ENCODE measurements around the gene THAP7. TPM values are rescaled to one million over a fixed set of nuclear protein-coding genes. Genes with fewer than 3 reads are reported as not detected.
"Not testable (repeated sequence)": the region's sequence is repeated elsewhere in the genome, so short reads cannot be mapped to it uniquely, and the experiment has no call there.

THAP7 gene, protein sequence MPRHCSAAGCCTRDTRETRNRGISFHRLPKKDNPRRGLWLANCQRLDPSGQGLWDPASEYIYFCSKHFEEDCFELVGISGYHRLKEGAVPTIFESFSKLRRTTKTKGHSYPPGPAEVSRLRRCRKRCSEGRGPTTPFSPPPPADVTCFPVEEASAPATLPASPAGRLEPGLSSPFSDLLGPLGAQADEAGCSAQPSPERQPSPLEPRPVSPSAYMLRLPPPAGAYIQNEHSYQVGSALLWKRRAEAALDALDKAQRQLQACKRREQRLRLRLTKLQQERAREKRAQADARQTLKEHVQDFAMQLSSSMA
- total RNA-seq, result 10 to 100 TPM; 25.1 to 27.2 TPM

DNA sequence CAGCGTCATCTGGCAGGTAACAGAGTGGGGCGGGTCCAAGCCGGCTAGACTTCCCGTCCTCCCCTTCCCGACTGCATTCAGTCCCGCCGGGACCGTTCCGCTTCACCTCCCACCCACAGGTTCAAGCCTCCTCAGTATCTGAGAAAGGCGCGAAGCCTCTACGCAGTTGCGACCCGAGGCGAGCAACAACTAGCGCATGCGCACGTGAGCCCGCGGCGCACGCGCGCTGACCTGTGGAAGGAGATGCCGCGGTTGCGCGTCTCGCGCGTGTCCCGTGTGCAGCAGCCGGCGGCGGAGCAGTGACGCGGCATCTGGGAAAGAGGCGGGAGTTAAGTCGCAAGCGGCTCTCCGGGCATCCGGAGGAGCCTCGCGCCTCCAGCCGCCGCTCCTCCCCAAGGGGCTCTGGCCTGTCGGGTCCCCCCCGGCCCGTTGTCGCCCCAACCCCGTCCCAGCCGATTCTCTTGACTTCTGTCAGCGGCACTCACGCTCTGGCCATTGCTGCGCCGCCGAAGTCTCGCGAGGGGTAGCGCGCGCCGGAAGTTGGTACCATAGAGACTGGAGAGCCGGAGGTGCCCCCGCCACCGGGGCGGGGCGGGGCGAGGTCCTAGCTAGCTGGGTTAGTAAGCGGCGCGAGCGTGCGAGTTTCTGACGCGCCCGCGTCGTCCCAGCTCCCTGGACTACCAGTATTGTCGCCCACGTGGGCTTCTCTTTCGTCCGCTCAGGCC lies at the start of gene THAP7:
THAP7 (minus strand) TSS at position 518 of the 725 bp plus-strand sequence; CDS start at position 311, 207 bp downstream.
- Mint-ChIP-seq H3K36me3 (ENCODE audit: low read depth) (peaks cover 16% of the 10 kb centered on the region), H3K27ac (peak within 1 kb of the TSS; percentile 96), H3K4me1 (peaks cover 19% of the 10 kb centered on the region), H3K4me3 (peak within 1 kb of the TSS; percentile 92), H3K9me3 (ENCODE audit: low read depth) (no peaks in the 10 kb centered on the region), H3K27me3 (no peaks in the 10 kb centered on the region)
- DNase-seq (peak; percentile 99), ATAC-seq (peak; percentile 92)
- intact Hi-C loops (cut with DNase I, micrococcal nuclease), result loop anchor here (1.0 to 5.0 kb wide), 10 partner anchors 13 to 979 kb away; partner anchors contain the start of genes CRKL (in 2 of the 2), PI4KA (in 2 of the 2), LRRC74B (in 1 of the 2) and LZTR1 (in 1 of the 2)
- POLR2A ChIA-PET, result interaction anchor here (0.6 to 1.7 kb wide), 5 partner anchors 12 to 1213 kb away, joined by 3 to 9 read pairs (median 5); partner anchors contain the start of genes LZTR1 and YDJC
- CTCF ChIA-PET, result interaction anchor here (0.9 to 3.1 kb wide), 4 partner anchors 14 to 36 kb away, joined by 3 to 10 read pairs (median 4); partner anchors contain the start of gene LZTR1

DNA sequence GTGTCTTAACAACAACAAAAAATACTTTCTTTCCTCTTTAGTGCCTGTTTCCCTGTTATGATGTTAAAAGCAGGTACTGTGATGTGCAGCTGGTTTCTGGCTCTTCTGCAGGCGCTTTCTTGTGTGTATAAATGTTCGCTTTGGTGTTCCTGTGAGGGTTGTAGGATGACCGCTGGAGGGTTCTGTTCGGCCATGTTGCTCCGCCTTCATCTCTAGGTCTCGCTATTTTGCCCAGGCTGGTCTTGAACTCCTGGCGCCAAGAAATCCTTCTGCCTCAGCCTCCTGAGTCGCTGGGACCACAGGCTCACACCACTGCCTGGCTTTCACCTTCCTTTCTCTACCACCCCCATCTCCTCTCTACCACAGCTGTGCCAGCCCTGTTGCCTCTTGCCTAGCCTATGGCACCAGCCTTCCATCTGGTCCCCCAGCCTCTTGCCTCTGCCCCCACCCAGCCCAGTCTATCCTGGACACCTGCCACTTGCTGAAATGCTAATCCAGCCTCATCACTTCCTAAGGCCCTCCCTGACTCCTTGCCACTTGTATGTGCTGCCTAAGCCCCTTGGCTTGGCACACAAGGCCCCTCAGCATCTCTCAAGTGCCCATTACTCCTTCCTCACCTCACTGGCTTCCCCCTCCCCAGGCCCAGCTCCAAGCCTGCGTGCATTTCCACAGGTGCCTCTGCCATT lies 49.4 kb upstream of the THAP7 start:
- Mint-ChIP-seq H3K4me3 (no peak overlapping the region), H3K4me1 (peaks cover 7% of the 10 kb centered on the region), H3K9me3 (ENCODE audit: low read depth) (no peaks in the 10 kb centered on the region), H3K27ac (no peak overlapping the region), H3K36me3 (ENCODE audit: low read depth) (no peaks in the 10 kb centered on the region), H3K27me3 (no peaks in the 10 kb centered on the region)
- ChIA-PET CTCF (no interaction called here), POLR2A (no interaction called here)
- intact Hi-C loops (cut with DNase I, micrococcal nuclease), result no loop called here
- DNase-seq, result no peak
- ATAC-seq, result no peak

DNA sequence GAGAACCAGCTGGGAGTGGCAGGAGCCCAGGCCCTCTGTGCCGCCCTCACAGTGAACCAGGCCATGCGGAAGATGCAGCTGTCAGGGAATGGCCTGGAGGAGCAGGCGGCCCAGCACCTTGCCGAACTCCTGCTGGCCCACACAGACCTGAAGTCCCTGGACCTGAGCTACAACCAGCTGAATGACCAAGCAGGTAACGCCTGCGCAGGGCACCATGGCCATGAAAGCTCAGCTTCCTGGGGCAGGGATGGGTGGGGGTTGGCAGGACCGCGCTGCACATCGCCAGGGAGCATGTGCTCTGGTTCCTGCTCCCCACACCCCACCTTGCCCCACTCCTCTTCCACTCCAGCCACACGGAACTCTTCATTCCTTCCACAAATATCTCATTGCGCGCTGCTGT lies 47.0 kb upstream of the THAP7 start:
- H3K27ac Mint-ChIP-seq; intact Hi-C loops (cut with DNase I, micrococcal nuclease); DNase-seq; H3K27me3 Mint-ChIP-seq; H3K36me3 Mint-ChIP-seq (ENCODE audit: low read depth); POLR2A ChIA-PET; H3K4me3 Mint-ChIP-seq; ATAC-seq; CTCF ChIA-PET; H3K9me3 Mint-ChIP-seq (ENCODE audit: low read depth): not testable (repeated sequence)
- peaks cover 17% of the 10 kb centered on the region for H3K4me1 Mint-ChIP-seq

DNA sequence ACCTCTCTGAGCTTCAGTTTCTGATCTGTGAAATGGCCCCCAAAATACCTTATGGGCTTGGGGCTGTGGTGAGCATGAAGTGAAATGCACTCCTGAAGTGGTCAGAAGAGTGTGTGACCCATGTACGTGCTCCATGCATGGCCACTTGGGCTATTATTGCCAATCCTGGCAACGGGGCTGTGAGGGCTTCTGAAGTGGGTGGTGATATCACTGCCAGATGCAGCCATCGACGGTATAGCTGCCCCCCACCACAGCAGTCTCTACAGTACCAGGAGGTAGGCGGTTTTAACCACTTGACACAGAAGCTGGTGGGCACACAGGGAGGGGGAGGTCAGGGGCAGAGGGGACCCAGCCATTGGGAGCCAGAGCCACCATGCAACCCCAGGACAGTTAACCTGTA lies 46.5 kb upstream of the THAP7 start:
- H3K27me3 Mint-ChIP-seq; H3K9me3 Mint-ChIP-seq (ENCODE audit: low read depth); H3K36me3 Mint-ChIP-seq (ENCODE audit: low read depth); POLR2A ChIA-PET; DNase-seq; ATAC-seq; CTCF ChIA-PET; H3K27ac Mint-ChIP-seq; H3K4me3 Mint-ChIP-seq; intact Hi-C loops (cut with DNase I, micrococcal nuclease): not testable (repeated sequence)
- H3K4me1 Mint-ChIP-seq, result peaks cover 21% of the 10 kb centered on the region

DNA sequence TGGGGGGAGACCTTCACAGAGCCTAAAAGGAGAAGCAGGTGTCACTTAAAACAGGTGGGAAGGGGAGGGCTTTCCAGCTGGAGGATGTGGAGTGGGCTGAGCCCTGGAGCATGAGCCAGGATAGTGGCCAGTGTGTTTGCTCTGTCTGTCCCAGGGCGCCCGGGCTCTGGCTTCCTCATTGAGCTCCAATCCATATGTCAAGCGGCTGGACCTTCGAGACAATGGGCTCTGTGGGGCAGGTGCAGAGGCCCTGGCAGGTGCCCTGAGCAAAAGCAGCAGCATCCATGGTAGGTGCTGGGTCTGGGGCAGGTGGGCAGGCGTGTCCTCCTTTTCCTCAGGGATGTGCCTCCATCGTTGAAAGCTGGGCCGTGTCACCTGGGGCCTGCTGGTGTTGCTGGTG lies 45.8 kb upstream of the THAP7 start:
- POLR2A ChIA-PET, result no interaction called here
- no peak overlapping the region for H3K27ac Mint-ChIP-seq
- DNase-seq, result no peak
- H3K27me3 Mint-ChIP-seq, result peaks cover 15% of the 10 kb centered on the region
- H3K36me3 Mint-ChIP-seq (ENCODE audit: low read depth), result no peaks in the 10 kb centered on the region
- no peak overlapping the region for H3K4me3 Mint-ChIP-seq
- H3K9me3 Mint-ChIP-seq (ENCODE audit: low read depth), result no peaks in the 10 kb centered on the region
- CTCF ChIA-PET, result no interaction called here
- intact Hi-C loops (cut with DNase I, micrococcal nuclease), result no loop called here
- no peak for ATAC-seq
- peaks cover 23% of the 10 kb centered on the region for H3K4me1 Mint-ChIP-seq

DNA sequence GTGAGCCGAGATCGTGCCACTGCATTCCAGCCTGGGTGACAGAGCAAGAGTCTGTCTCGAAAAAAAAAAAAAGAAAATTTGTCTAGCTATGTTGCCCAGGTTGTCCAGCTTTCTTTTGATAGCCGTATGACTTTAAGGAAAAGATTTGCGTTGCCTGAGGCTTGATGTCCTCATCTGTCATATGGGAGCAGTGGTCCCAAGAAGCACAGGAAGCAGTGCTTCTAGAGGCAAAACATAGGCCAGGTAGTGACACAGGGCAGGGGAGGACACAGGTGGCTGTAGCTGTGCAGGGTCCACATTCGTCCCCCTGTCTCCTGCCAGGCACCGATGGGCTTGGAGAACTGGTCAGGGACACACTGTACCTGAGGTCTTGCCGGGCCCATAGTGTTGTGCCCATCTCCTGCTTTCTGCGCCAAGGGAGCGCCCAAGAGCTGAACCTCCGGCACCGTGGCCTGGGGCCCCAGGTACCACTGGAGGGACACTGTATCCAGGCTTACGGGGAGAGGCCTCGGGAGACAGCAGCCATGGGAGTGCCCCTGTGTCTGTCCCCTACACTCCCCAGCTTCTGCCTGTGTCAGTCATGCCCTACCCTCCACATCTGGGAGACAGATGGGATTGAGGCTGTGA lies 45.2 kb upstream of the THAP7 start:
- H3K36me3 Mint-ChIP-seq (ENCODE audit: low read depth), result no peaks in the 10 kb centered on the region
- ATAC-seq (no peak), DNase-seq (no peak)
- intact Hi-C loops (cut with DNase I, micrococcal nuclease), result no loop called here
- ChIA-PET POLR2A (no interaction called here), CTCF (interaction anchor here (1.4 kb wide), 1 partner anchor 85 kb away, joined by 5 read pairs; no protein-coding TSS in a partner anchor)
- peaks cover 15% of the 10 kb centered on the region for H3K27me3 Mint-ChIP-seq
- no peak overlapping the region for H3K27ac Mint-ChIP-seq
- peaks cover 23% of the 10 kb centered on the region for H3K4me1 Mint-ChIP-seq
- no peak overlapping the region for H3K4me3 Mint-ChIP-seq
- no peaks in the 10 kb centered on the region for H3K9me3 Mint-ChIP-seq (ENCODE audit: low read depth)

DNA sequence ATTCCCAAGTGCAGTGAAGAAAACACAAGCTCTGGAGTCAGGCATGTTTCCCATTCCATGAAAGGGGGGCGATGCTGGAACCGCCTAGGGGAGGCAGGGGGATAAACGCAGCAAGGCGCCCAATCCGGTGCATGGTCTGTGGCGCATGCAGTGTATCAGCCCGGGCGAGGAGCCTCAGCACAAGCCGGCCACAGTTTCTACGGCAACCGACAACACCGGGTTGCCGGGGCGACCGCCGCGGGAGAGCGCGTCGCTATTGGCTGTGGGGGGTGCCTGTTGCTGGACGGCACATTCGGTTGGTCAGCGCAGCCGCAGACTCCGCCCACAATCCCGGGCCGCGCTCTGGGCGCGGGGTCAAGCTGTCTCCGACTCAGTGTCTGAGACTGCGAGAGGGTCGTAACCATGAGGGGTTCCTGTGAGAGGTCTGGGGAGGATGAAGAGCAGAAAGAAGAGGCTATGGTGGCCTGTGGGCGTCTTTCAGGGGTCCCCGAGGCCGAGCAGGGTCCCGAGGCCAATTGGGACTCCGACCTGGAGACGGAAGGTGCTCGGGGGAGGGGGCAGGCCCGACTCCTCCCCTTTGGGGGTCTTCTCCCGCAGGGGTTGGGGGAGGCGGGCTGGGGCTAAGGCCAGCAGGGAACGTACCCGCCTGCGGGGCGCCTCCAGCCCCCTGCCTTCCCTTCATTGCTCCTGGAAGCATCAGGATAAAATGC lies 43.8 kb upstream of the THAP7 start, which contains the start of gene LRRC74B:
LRRC74B (plus strand) TSS at position 362 of the 710 bp plus-strand sequence; CDS start at position 403, 41 bp downstream.
- peak within 1 kb of the TSS; percentile 50 for H3K4me3 Mint-ChIP-seq
- ChIA-PET POLR2A (interaction anchor here (0.6 kb wide), 1 partner anchor 86 kb away, joined by 3 read pairs; no protein-coding TSS in a partner anchor), CTCF (interaction anchor here (1.3 to 1.4 kb wide), 2 partner anchors 57 to 84 kb away, joined by 5 read pairs; no protein-coding TSS in a partner anchor)
- H3K4me1 Mint-ChIP-seq, result peaks cover 23% of the 10 kb centered on the region
- H3K27ac Mint-ChIP-seq, result no peak within 1 kb of the TSS
- H3K27me3 Mint-ChIP-seq, result peaks cover 15% of the 10 kb centered on the region
- no peaks in the 10 kb centered on the region for H3K9me3 Mint-ChIP-seq (ENCODE audit: low read depth)
- H3K36me3 Mint-ChIP-seq (ENCODE audit: low read depth), result no peaks in the 10 kb centered on the region
- ATAC-seq (peak; percentile 99), DNase-seq (peak; percentile 85)
- intact Hi-C loops (cut with DNase I, micrococcal nuclease), result loop anchor here in 1 of 2 experiments (1.0 kb wide), 1 partner anchor 43 kb away; the partner anchor contains the start of gene THAP7

DNA sequence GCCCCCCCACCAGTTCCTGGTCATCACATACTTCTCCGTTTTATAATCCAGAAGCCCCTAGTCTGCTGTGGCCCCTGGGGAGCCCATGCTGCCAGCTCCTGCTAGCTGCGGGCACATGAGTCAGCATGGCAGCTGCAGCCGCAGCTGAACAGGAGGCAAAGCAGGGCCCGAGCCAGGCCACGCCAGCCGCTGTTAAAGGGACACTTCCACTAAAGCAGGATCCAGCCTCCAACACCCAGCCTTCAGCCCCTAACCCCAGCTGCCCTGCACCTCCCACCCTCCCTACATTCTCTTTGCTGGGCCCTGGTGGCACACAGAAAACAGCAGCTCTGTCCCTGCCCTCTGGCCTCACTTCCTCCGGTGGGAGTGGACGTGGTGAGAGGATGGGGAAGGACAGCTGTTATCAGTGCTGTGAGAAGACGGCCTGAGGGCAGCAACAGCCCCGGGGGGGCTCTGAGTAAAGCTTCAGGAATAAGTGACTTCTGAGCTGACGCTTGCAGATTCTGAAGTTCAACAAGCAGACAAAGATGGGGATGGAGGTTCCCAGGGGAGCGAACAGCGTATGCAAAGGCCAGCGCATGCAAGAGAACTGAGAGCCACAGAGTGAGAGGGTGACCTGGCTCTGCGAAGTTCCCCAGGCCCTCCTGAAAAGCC lies 43.1 kb upstream of the THAP7 start:
- Mint-ChIP-seq H3K9me3 (ENCODE audit: low read depth) (no peaks in the 10 kb centered on the region), H3K4me3 (peak overlapping the region; percentile 50), H3K4me1 (peaks cover 23% of the 10 kb centered on the region), H3K27ac (no peak overlapping the region), H3K36me3 (ENCODE audit: low read depth) (no peaks in the 10 kb centered on the region), H3K27me3 (peaks cover 15% of the 10 kb centered on the region)
- intact Hi-C loops (cut with DNase I, micrococcal nuclease), result loop anchor here in 1 of 2 experiments (1.0 kb wide), 1 partner anchor 43 kb away; the partner anchor contains the start of gene THAP7
- POLR2A ChIA-PET, result interaction anchor here (0.6 kb wide), 1 partner anchor 86 kb away, joined by 3 read pairs; no protein-coding TSS in a partner anchor
- CTCF ChIA-PET, result interaction anchor here (1.3 kb wide), 1 partner anchor 58 kb away, joined by 5 read pairs; no protein-coding TSS in a partner anchor
- DNase-seq (peak; percentile 27), ATAC-seq (peak; percentile 8)

DNA sequence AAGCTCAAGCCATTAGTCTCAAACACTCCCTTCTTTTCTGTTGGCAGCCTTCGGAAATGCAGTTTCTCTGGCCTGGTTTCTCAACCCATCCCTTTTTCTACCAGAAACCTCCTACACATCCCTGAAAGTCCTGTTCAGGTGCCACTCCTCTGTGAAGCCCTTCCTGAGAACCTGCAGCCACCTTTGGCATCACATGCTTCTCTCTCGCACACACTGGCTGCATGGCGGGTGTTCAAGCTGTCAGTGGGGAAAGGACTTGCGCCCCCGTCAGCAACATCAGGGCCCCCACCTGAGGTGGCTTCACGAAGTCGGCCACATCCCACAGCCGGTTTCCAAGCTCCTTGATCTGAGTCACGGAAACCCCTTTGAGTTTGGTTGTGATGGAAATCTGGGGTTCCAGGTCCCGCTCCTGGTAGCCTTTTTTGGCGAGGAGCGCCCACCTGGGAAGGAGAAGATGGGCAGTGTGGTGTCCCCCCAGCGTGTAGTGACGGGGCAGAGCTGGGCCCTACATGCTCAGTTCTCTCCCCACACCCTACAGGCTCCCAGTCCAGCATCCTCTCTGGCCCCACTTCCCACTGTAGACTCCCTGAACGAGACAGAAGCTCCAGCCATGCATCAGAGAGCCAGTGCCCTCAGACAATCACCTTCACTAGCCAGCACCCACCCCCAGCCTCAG lies 42.1 kb upstream of the THAP7 start:
- no peak for DNase-seq
- peaks cover 23% of the 10 kb centered on the region for H3K4me1 Mint-ChIP-seq
- CTCF ChIA-PET, result no interaction called here
- no peak overlapping the region for H3K27ac Mint-ChIP-seq
- H3K4me3 Mint-ChIP-seq, result no peak overlapping the region
- intact Hi-C loops (cut with DNase I, micrococcal nuclease), result no loop called here
- H3K9me3 Mint-ChIP-seq (ENCODE audit: low read depth), result no peaks in the 10 kb centered on the region
- no peak for ATAC-seq
- H3K27me3 Mint-ChIP-seq, result peaks cover 15% of the 10 kb centered on the region
- POLR2A ChIA-PET, result interaction anchor here (0.5 kb wide), 1 partner anchor 97 kb away, joined by 4 read pairs; no protein-coding TSS in a partner anchor
- H3K36me3 Mint-ChIP-seq (ENCODE audit: low read depth), result no peaks in the 10 kb centered on the region

All from activated CD4-positive, alpha-beta T cell treated with anti-CD3 and anti-CD28 coated beads for 36 hours (primary cell).